Endothelial cell (in vitro differentiated cells): ENCODE data around the gene G3BP2. TPM values are rescaled to one million over a fixed set of nuclear protein-coding genes. Genes with fewer than 3 reads are reported as not detected.

Experiments
- DNase-seq: peaks from one replicate; pipeline ENCODE4 v3.0.0; 2021; ENCODE audit warnings: low spot score
- H3K27ac Mint-ChIP-seq: one replicate; pipeline ENCODE4 v1.8.0; 2021; ENCODE audit warnings: mixed read lengths, inconsistent platforms; ENCODE audit not compliant: unreplicated experiment
- H3K27me3 Mint-ChIP-seq: one replicate; pipeline ENCODE4 v1.8.0; 2021; ENCODE audit warnings: mild to moderate bottlenecking, moderate library complexity, mixed read lengths, inconsistent platforms; ENCODE audit not compliant: unreplicated experiment
- H3K36me3 Mint-ChIP-seq: one replicate; pipeline ENCODE4 v1.8.0; 2021; ENCODE audit warnings: mild to moderate bottlenecking, low read depth, mixed read lengths, inconsistent platforms; ENCODE audit not compliant: unreplicated experiment
- H3K4me1 Mint-ChIP-seq: one replicate; pipeline ENCODE4 v1.8.0; 2021; ENCODE audit warnings: mild to moderate bottlenecking, mixed read lengths, inconsistent platforms; ENCODE audit not compliant: unreplicated experiment
- H3K4me3 Mint-ChIP-seq: one replicate; pipeline ENCODE4 v1.8.0; 2021; ENCODE audit warnings: mild to moderate bottlenecking, mixed read lengths, inconsistent platforms; ENCODE audit not compliant: unreplicated experiment
- H3K9me3 Mint-ChIP-seq: one replicate; pipeline ENCODE4 v1.8.0; 2021; ENCODE audit warnings: mixed read lengths, inconsistent platforms; ENCODE audit not compliant: unreplicated experiment
- CTCF ChIP-seq: fragments of 200-600 bp; sonication (generic); IDR thresholded peaks from one replicate; pipeline ENCODE4 v1.5.0; 2021; ENCODE audit warnings: antibody characterized with exemption; ENCODE audit not compliant: unreplicated experiment
- total RNA-seq: library from RNA; stranded (reverse); fragmentation: NEBNext Ultra II Directional; extraction: Animal tissue kit (Norgen Biotek cat#: 25700); gene quantifications from one replicate; pipeline ENCODE4 v1.2.1, GENCODE V29; 2021; ENCODE audit not compliant: unreplicated experiment

G3BP2 gene
- total RNA-seq, 1 donor from 2014 or later, result 209 TPM

DNA sequence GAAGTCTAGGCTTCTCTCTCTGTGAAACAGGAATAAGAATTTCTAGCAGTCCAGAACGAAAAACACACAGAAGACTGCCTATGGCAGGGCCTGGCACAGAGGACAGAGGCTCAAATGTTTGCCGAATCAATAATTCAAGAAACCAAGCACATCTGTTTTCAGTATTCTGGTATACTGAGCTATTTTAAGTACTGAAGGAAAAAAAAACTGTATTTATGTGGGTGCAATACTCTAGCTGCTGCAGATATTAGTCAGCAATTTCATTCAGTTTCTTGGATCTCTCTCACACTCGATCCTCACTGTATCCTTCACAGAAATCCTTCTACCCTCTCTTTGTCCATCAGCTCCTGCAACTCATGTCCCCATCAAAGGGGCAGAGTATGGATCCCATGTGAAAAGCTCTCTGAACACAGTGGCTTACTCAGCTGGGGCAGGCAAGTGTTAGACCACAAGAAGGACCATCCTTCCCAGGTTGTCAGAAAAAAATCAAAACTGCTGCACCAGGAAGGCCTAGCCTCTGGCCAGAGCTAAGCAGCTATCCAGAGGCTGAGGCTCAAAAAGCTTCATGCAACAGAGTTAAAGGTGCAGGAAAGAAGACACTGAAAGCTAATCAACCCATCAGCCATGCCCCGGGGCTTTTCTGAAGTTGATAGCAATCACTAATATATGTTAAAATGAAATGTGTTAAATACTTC, 42.0 kb upstream of the G3BP2 start:
- Mint-ChIP-seq H3K4me1 (no peaks in the 10 kb centered on the region), H3K36me3 (no peaks in the 10 kb centered on the region), H3K9me3 (no peaks in the 10 kb centered on the region), H3K4me3 (no peak overlapping the region), H3K27ac (no peak overlapping the region), H3K27me3 (peaks cover 1% of the 10 kb centered on the region)
- DNase-seq, result no peak
- TF ChIP-seq CTCF, result no peak

GRCh38 chr4:75714704-75715103, 41.5 kb upstream of the G3BP2 start:
- Mint-ChIP-seq H3K36me3 (no peaks in the 10 kb centered on the region), H3K4me1 (no peaks in the 10 kb centered on the region), H3K27me3 (peaks cover 1% of the 10 kb centered on the region), H3K4me3 (no peak overlapping the region), H3K27ac (no peak overlapping the region), H3K9me3 (no peaks in the 10 kb centered on the region)
- no peak for TF ChIP-seq CTCF
- DNase-seq, result no peak

DNA sequence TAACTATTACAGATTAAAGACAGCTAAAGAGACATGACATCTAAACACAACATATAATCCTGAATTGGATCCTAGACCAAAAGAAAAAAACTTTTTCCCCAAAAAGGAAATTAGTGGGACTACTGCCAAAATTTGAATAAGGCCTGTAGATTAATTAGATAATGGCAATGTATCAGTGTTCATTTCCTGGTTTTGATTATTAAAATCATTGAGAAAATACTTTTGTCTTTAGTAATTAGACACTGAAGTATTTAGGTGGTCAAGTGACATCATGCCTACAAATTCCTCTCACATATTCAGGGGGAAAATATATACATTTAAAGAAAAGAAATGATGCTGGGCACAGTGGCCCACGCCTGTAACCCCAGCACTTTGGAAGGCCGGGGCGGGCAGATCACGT, 40.8 kb upstream of the G3BP2 start:
- DNase-seq, result no peak
- Mint-ChIP-seq H3K9me3 (no peaks in the 10 kb centered on the region), H3K4me1 (no peaks in the 10 kb centered on the region), H3K4me3 (no peak overlapping the region), H3K27me3 (peaks cover 1% of the 10 kb centered on the region), H3K36me3 (no peaks in the 10 kb centered on the region), H3K27ac (no peak overlapping the region)
- no peak for TF ChIP-seq CTCF

GRCh38 chr4:75710246-75710645, 37.0 kb upstream of the G3BP2 start:
- H3K27ac Mint-ChIP-seq, result no peak overlapping the region
- H3K4me3 Mint-ChIP-seq, result no peak overlapping the region
- DNase-seq, result no peak
- H3K9me3 Mint-ChIP-seq, result no peaks in the 10 kb centered on the region
- TF ChIP-seq CTCF, result no peak
- no peaks in the 10 kb centered on the region for H3K36me3 Mint-ChIP-seq
- peaks cover 3% of the 10 kb centered on the region for H3K27me3 Mint-ChIP-seq
- peaks cover 2% of the 10 kb centered on the region for H3K4me1 Mint-ChIP-seq

DNA sequence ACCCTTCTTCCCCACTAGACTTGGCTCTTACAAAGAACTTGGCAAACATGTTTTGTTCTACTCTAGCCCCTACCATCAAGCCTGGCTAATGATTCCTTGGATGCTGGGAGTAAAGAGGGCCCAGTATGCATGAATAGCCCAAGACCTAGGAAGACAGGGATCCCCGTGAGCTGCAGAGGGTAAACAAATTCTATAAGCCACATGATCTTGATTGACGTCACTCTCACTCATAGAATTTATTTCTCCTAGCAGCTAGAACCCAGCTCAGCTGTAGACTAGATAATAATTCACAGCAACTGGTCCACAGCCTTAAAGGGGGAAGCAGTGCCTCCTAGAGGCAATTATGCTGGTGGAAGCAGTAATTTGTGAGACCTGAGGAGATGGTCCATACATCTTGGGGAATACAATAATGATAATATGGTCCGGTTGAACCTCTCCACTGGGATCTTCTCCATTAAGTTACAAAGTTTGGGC, 35.0 kb upstream of the G3BP2 start:
- Mint-ChIP-seq H3K4me1 (peaks cover 5% of the 10 kb centered on the region), H3K36me3 (no peaks in the 10 kb centered on the region), H3K9me3 (no peaks in the 10 kb centered on the region), H3K27me3 (peaks cover 5% of the 10 kb centered on the region), H3K27ac (no peak overlapping the region), H3K4me3 (no peak overlapping the region)
- peak; percentile 21 for DNase-seq
- TF ChIP-seq CTCF, result no peak
